MG63 (cell line): Measurements from ENCODE around the gene FCN1. TPM values are rescaled to one million over a fixed set of nuclear protein-coding genes. Genes with fewer than 3 reads are reported as not detected.

Experiments used
- DNase-seq: peaks from one replicate; pipeline ENCODE4 v3.0.0-alpha.2; 2020
- H3K27me3 ChIP-seq: fragments of 250-450 bp; sonication (Bioruptor Pico); 2 replicates; pipeline ENCODE4 v1.5.1; 2020; ENCODE audit warnings: mild to moderate bottlenecking, moderate library complexity
- H3K36me3 ChIP-seq: fragments of 250-450 bp; sonication (Bioruptor Pico); 2 replicates; pipeline ENCODE4 v1.5.1; 2020; ENCODE audit warnings: mild to moderate bottlenecking, moderate library complexity
- H3K4me3 ChIP-seq: fragments of 250-450 bp; sonication (Bioruptor Pico); 2 replicates; pipeline ENCODE4 v1.5.1; 2020; ENCODE audit warnings: mild to moderate bottlenecking, moderate library complexity
- H3K9me3 ChIP-seq: fragments of 250-450 bp; sonication (Bioruptor Pico); 2 replicates; pipeline ENCODE4 v1.5.1; 2020; ENCODE audit warnings: mild to moderate bottlenecking, moderate library complexity
- total RNA-seq: library from RNA; depleted of rRNA; stranded (reverse); fragments of >200 nt; shearing (Covaris generic); gene quantifications from 2 replicates; pipeline ENCODE4 v1.2.3, GENCODE V29; 2014; ENCODE audit warnings: low replicate concordance

The FCN1 gene
- total RNA-seq, 1 experiment from 2014 or later: not detected

DNA sequence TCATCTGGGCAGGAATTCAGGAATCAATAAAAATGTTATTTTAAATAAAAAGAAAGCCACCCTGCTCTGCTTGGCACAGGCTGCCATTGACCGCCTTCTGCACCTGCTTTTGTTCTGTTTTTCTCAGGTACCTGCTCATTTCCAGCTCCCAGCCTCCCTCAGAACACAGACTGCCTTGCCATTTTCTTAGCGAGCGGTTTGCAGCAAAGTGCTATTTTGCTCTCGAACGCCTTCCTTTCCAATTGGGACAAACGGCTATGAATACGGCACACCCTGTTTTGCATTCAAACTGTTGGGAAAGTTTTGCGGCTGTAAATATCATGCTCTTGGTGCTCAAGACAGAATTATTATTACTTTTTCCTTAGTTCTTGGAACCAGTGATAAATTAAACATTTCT lies 25.1 kb upstream of the FCN1 start:
- DNase-seq: no peak
- H3K27me3 ChIP-seq: no peaks in the 10 kb centered on the region
- H3K9me3 ChIP-seq: no peaks in the 10 kb centered on the region
- no peaks in the 10 kb centered on the region for H3K36me3 ChIP-seq
- H3K4me3 ChIP-seq: no peak overlapping the region

DNA sequence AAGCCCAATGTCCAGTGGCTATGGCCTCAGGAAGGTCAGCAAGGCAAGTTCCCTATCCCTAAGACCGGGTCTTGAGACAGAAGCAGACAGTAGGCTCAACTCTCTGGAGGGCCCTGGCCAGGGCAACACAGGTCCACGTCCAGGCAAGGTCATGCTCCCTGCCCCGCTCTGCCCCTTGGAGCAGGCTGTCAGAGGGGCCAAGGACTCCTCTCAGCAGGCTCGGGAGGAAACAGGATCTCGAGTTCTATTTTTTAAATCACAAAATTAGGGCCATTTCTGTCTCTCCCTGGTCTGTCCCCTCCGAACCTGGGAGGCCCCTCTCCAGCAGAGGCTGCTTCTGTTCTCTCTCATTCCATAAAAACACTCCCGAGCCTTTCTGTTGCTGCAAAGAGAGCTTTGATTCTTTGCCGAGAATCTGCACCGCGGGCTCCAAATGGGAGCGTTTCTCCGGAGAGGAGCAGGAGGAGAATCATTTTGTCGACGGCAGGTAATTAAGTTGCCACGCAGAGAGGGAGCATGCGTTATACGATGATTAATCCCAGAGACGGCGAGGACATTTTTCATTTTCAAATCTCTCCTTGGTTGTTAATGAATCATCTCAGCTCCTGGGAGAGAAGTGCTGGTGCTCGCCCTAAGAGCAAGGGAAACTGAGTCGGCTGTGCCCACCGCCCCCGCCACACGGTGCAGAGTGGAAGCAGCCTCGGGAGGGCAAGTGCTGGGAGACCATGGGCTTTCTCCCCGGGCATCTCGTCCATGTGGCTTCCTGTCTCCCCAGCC lies 24.5 kb upstream of the FCN1 start:
- Histone ChIP-seq H3K9me3 (no peaks in the 10 kb centered on the region), H3K27me3 (no peaks in the 10 kb centered on the region), H3K36me3 (no peaks in the 10 kb centered on the region), H3K4me3 (no peak overlapping the region)
- no peak for DNase-seq

DNA sequence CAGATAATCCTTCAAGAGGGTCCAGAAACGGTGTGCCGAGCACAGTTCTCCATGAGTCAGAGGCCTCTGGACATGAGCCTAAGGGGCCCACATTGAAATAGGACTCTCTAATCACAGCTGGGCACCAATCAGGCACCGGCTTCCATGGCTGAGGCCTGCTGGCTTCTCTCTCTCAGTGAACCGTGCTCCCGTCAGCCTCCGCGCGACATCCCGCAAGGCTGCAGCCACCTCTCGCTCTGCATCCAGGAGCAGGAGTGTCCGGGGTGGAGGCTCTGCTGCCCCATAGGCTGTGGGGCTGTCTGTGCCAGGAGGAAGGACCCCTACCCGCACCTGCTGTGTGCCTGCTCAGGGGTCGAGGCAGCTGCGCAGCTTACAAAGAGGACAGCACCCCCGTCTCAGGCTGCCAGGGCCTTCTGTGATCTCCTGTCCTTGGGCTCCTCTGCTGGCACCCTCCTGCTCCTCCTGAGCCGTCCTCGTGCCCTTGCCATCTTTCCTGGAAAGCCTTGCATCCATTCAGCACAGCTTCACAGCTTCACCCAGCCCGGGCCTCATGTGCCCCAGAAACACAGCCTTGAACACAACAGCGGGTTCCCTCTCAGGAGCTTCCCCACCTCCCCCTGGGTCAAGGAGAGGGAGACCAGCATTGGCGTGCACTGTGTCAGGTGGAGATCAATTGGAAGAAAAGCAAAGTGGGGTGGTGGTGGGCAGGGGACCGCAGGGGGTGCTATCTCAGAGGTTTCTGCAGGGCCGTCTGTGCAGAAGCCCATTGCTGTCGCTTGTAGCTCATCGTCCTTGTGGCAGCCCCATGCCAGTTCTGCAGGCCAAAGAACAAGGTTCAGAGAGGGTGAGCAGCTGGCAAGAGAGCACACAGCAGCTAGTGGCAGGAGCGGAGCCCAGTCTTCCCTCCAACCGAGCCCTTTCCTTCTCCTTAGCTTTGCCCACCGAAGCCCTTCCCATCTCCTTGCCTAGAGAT lies 22.8 kb upstream of the FCN1 start:
- no peaks in the 10 kb centered on the region for H3K36me3 ChIP-seq
- no peak for DNase-seq
- no peaks in the 10 kb centered on the region for H3K27me3 ChIP-seq
- no peak overlapping the region for H3K4me3 ChIP-seq
- H3K9me3 ChIP-seq: no peaks in the 10 kb centered on the region

DNA sequence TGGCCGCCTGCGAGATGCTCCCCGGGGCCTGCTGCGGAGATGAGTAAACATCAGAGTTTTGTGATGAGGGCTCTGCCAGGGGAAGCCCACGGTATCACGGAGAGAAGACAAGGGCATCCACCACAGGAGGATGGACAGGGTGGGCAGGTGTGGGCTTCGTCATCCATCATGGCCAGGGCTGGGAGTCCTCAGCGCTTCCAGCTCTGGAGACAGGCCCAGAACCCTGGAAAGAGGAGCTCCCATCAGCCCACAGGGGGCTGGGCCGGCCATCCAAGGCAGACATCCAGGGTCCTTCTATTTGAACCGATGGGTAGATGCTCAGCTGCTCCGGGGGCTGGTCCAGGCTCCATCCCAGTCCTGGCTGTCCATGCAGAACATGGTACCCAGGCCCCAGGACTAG lies 22.1 kb upstream of the FCN1 start:
- Histone ChIP-seq H3K4me3 (no peak overlapping the region), H3K27me3 (no peaks in the 10 kb centered on the region)
- DNase-seq: no peak

DNA sequence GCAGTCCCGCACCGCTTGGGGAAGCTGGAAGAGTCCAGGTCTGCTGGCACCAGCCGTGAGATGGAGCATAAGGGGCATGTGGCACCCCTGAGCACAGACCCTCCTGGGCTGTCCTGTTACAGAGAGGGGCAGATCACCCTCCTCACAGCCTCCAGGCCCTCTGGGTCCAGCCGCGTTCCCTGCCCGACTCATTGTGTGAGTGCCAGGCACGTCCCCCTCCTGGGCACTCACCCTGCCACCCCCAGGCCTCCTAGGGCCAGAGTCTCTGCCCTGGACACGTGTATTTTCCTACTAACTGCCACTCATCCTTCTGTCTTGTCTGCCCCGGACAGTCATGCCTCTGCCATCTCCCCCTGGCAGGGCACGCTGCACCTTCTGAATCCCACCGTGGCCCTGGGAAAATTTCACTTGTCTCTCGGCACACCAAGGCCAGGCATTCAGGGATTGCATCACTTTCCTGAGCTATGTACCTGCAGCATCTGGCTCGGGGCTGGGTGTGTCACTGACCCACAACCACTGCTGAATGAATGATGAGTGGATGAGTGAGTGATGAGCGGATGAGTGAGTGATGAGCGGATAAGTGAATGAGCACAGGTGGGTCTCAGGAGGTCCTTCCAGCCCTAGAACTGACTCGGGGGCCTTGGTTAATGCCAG lies 21.5 kb upstream of the FCN1 start:
- Histone ChIP-seq H3K36me3 (no peaks in the 10 kb centered on the region), H3K4me3 (no peak overlapping the region), H3K9me3 (no peaks in the 10 kb centered on the region), H3K27me3 (no peaks in the 10 kb centered on the region)
- no peak for DNase-seq

More for the DNA sequence above, 22.1 kb upstream of the FCN1 start:
- no peaks in the 10 kb centered on the region for H3K36me3 ChIP-seq
- no peaks in the 10 kb centered on the region for H3K9me3 ChIP-seq

DNA sequence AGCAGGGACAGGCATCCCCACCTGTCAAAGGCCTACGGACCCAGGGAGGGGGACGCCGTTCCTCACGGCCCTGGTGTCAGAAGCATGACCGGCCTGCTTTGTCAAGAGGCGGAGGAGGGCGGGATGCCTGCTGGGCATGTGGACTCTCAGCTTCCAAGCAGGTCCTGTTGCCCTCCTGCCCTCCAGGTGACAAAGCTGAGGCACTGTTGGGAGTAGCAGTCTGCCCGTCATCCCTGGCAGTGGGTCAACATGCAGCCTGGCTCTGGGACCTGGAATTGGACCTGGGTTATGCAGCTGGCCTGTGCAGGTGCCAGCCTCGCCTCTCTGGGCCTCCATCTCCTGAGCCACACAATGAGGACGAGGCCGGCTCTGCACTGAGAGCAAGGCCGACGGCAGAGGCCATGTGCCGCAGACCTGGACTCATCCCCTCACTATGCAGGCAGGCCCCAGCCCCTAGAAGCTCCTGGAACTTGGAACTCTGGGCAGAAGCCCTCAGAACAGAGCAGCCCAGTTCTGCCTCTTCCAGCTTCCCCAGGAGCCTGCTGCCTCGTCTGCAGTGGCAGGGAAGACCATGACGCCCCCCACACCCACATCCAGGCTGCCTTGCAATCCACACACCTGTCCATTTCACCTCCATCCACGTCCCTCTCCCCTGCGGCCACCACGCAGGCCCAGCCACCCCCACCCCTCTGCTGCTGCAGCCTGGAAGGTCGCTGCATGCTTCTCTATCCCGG lies 20.8 kb upstream of the FCN1 start:
- Histone ChIP-seq H3K9me3 (no peaks in the 10 kb centered on the region), H3K27me3 (no peaks in the 10 kb centered on the region), H3K36me3 (no peaks in the 10 kb centered on the region), H3K4me3 (no peak overlapping the region)
- DNase-seq: no peak

DNA sequence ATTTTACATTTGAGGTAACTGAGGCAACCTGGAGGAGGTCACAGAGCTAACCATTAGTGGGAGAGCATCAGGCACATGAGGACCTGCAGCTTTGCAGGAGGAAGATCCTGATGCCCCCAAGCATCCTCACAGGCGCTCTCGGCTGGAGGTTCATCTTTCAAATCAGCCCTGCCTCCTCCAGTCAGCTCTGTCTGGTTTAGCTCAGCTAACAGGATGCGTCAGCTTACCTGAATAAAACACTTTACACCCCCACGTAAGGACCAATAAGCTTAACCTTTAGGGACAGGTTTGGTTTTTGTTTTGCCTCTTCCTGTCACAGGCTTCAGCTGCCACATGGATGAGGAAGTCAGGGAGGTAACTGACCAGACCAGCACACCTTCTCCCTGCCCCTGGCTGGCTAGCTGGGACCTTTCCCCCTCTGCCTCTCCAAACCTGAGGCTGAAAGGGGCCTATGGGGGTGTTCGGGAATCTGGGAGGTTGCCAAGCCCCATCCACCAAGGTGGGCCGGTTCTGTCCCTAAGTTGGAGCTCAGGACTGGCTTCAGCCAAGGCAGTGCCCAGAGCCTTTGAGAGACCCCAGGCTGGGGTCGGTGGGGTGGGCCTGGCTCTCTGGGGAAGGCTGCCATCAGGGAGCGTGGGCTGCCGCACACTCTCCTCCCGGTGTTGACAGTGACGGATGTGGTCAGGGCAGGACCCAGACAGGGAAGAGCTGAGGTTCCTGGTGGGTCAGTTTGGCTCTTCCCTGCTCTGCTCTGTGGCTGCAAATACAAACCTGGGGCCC lies 20.0 kb upstream of the FCN1 start:
- no peak overlapping the region for H3K4me3 ChIP-seq
- no peaks in the 10 kb centered on the region for H3K27me3 ChIP-seq
- no peak for DNase-seq
- no peaks in the 10 kb centered on the region for H3K9me3 ChIP-seq
- H3K36me3 ChIP-seq: no peaks in the 10 kb centered on the region

DNA sequence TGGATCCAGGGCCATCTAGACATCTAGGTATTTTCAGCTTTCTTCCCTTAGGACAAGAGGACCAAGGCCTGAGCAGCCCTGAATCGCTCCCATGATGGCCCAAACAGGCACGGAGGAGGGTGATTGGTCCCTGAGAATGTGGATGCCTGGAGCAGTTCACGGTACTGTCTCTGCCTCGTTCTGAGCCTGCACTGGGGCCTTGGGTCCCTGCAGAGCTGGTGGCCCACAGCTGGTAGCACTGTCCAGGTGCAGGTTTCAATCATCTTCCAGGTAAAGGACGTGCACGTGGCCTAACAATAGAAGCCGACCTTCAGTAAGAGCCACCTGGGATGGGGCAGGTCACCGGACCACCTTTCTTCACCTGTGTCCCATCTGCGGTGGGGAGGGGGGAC lies 19.4 kb upstream of the FCN1 start:
- Histone ChIP-seq H3K4me3 (no peak overlapping the region), H3K9me3 (no peaks in the 10 kb centered on the region), H3K36me3 (no peaks in the 10 kb centered on the region), H3K27me3 (no peaks in the 10 kb centered on the region)
- no peak for DNase-seq

DNA sequence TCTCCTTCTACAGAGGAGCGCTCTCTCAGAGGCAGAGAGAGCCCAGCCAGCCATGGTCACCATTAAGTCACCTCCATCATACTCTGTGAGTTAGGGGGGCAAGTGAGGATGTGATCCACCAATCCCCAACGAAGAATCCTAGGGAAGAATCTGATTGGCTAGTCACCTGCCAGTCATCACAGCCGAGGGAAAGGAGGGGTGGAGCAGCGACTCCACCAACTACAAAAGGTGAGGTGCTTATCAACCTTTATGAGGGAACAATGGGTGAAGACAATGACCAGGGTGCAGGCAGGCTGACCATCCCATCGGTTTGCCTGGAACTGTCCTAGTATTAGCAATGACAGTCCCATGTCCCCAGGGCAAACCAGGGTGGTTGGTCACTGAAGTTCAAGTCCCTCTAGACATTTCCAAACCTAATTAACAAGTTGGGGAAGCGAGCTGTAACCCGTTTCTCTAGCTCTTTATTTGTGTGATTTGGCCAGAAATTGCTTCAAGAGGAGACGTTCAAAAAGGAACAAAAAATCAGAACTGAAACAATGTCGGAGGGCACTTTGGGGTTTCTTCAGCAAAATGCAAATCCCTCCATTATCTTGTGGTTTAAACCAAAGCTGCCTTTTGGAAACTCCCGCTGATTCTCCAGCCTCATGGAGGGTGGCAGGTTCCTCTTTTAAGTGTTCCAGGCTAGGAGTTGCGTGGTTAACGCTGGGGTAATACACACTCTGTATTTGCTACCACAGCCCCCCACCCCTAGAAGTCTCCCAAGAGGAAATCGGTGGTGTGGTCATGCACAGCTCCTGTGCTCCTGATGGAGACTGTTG lies 18.8 kb upstream of the FCN1 start:
- no peaks in the 10 kb centered on the region for H3K36me3 ChIP-seq
- no peaks in the 10 kb centered on the region for H3K9me3 ChIP-seq
- DNase-seq: no peak
- H3K4me3 ChIP-seq: no peak overlapping the region
- H3K27me3 ChIP-seq: no peaks in the 10 kb centered on the region

DNA sequence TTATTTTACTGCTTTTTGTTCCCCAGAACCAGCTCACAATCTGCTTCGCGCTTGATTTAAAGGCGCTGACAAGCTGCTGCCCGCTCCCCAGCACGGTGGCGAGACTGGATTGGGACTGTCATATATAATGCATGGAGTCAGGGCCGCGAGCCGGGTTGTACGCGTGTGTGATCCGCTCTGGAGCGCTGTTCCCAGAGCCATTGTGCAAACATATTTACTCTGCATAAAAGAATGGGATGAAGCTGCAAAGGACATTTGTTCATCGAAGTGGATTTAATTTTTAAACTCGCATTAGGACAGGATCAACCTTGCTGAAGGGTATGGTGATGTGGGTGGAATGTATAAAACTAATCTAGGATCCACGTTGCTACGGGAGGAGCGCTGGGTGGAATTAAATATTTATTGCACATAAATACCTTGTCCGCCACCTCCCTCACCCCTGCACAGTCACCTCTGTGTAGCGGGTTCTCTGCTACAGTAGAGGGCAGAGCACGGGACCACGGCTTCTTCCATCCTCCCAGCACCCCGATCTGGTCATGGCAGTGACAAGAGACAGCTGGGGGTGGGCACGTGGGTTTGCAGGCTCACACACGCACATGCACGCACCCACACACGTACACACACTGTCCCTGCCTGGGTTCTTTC lies 18.1 kb upstream of the FCN1 start:
- no peak for DNase-seq
- no peaks in the 10 kb centered on the region for H3K36me3 ChIP-seq
- no peak overlapping the region for H3K4me3 ChIP-seq
- H3K27me3 ChIP-seq: 0 out of 2 replicates have a peak, but pooled peaks cover 2% of the 10 kb centered on the region
- no peaks in the 10 kb centered on the region for H3K9me3 ChIP-seq

DNA sequence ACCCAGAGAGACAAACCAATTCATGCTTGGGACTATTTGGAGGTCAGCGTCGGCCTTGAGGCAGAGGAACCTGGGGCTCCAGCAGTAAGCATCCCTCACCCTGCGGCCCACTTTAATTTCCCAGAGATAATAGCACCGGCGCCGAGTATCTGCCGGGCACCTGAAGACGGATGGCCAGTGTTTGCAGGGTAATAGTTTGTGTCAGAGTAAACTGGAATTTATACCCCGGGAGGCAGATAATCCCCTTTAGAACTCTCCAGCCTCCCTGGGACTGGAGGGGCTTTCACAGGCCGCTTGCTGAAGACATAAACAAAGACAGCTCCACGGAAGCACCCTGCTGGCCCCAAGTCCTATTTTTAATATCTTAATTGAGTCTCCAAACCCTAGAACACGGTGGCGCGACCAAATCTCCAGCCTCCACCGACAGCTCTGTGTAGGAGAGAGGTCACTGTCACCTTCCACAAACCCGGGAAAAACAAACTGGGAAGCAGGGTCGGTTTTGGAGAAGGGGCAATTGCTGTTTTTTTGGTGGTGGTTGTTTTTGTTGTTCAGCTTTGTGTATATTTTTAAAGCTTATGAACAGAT lies 17.4 kb upstream of the FCN1 start:
- Histone ChIP-seq H3K4me3 (no peak overlapping the region), H3K27me3 (0 out of 2 replicates have a peak, but pooled peaks cover 2% of the 10 kb centered on the region), H3K36me3 (no peaks in the 10 kb centered on the region), H3K9me3 (no peaks in the 10 kb centered on the region)
- no peak for DNase-seq

DNA sequence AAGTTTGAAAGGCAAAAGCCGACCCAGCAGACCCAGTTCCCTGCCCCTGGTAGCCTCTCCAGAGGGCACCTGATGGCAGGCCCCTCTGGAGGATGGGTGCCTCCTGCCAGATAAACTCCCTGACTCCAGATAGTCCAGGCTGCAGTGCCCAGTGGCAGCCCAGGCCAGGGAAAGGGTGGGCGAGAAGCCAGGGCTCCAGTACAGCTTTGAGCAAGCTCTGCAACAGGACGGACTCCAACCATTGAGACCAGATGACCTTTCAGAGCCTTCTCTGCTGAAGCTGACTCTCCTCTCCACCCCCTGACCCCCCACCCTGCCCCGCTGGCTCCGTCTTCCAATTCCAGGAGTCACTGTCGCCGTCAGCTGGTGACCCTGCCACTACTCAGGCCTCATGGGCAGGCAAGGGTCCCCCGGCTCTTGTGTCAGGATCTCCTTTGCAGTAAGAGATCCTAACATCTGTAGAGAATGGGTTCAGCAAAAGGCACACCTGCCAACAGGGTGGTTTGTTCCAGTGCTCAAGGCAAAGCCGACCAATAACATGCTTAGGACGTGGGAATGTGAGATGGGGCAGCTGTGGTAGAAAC lies 15.5 kb upstream of the FCN1 start:
- H3K27me3 ChIP-seq: 0 out of 2 replicates have a peak, but pooled peaks cover 2% of the 10 kb centered on the region
- no peaks in the 10 kb centered on the region for H3K36me3 ChIP-seq
- H3K9me3 ChIP-seq: no peaks in the 10 kb centered on the region
- no peak for DNase-seq
- H3K4me3 ChIP-seq: no peak overlapping the region

DNA sequence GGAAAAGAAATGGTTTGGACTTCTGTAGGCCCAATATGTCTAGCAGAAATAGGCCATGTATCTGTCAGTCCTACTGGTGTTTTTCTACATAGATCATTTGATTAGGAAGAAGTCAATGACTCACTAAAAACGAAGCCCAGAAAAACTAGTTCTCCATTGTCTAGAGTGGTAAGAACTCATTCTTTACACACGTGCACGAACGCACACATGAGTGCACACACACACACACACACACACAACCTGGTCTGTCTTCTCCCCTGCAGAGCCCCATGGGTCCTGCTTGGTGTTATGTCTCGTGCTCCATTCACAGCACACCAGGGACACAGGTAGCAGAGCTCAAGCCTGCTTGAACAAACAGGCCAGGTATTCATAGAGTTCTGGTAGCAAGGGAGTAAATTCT lies 14.9 kb upstream of the FCN1 start:
- DNase-seq: no peak
- Histone ChIP-seq H3K9me3 (no peaks in the 10 kb centered on the region), H3K27me3 (0 out of 2 replicates have a peak, but pooled peaks cover 2% of the 10 kb centered on the region), H3K36me3 (no peaks in the 10 kb centered on the region), H3K4me3 (no peak overlapping the region)

DNA sequence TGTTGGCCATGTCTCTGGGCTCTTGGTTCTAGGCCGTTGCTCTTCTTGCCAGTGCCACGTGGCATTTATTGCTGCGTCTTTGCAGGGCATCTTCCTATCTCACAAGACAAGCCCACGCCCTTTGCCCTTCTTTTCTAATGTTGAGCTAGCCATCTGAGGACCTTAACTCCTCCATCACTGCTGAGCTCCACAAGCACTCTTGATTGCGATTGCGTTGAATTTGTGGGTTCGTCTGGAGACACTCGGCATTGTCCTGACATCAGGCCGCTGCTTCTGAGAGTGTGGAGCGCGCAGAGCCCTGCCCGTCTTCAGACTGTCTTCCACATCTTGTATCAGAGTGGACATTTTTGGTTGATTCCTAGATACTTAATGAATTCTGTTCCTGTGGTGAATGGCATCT lies 14.5 kb upstream of the FCN1 start:
- H3K9me3 ChIP-seq: no peaks in the 10 kb centered on the region

More for the DNA sequence above, 14.5 kb upstream of the FCN1 start:
- Histone ChIP-seq H3K27me3 (0 out of 2 replicates have a peak, but pooled peaks cover 2% of the 10 kb centered on the region), H3K4me3 (no peak overlapping the region), H3K36me3 (no peaks in the 10 kb centered on the region)
- no peak for DNase-seq
